ENCODE measurements around the gene TOM1L2.

TOM1L2 gene

GRCh38 chr17:17892731-17893130 lies 79.5 kb downstream of the TOM1L2 start:
- DNase-seq = no peak

GRCh38 chr17:17892009-17892408 lies 80.2 kb downstream of the TOM1L2 start:
- DNase-seq = peak; percentile 90

GRCh38 chr17:17890773-17891759 lies 81.1 kb downstream of the TOM1L2 start:
- peak; percentile 76 for DNase-seq

- no peak for DNase-seq
Observed at GRCh38 chr17:17889922-17890321, 82.3 kb downstream of the TOM1L2 start.

DNA sequence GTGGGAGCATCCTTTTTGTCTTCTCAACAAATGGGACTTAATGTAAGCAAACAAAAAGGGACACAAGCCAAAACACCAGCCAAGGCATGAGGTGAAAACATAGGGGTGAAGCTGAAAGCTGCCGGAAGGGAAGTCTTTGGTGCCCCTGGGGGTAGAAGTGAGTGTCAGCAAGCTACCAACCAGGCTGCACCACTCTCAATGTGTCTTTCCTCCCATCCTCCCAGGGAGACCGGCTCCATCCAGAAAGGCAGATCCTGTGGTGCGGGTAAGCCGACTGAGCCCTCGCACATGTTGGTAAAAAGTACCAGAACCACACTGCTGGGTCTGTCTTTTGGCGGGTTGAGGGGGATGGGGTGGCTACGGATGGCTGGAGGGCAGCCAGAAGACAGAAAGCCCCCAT lies 83.4 kb downstream of the TOM1L2 start:
- no peak for DNase-seq

DNA sequence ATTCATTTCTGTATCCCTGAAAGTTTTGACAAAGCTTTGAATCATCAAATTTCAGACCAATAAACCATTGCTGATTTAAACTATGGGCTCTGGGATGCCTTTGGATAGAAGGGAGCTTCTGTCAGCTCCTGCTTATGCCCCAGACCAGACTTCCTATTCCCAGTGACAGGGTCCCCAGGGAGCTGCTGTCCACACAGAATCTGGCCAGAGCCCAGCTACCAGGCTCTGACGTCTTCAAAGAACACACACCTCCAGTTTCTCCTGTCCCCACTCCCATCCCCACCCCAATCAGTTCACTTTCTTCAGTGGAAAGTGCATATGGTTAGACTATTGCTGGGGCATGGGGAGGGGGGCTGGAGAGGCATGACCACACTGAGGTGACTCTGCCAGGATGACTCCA lies 83.8 kb downstream of the TOM1L2 start:
- no peak for DNase-seq

GRCh38 chr17:17887752-17888304 lies 84.4 kb downstream of the TOM1L2 start:
- no peak for DNase-seq

GRCh38 chr17:17886726-17887125 lies 85.5 kb downstream of the TOM1L2 start:
- DNase-seq = peak; percentile 46

GRCh38 chr17:17886226-17886625 lies 86.0 kb downstream of the TOM1L2 start:
- peak; percentile 17 for DNase-seq

- no peak for DNase-seq
Observed at GRCh38 chr17:17884391-17885357, 87.5 kb downstream of the TOM1L2 start.

DNA sequence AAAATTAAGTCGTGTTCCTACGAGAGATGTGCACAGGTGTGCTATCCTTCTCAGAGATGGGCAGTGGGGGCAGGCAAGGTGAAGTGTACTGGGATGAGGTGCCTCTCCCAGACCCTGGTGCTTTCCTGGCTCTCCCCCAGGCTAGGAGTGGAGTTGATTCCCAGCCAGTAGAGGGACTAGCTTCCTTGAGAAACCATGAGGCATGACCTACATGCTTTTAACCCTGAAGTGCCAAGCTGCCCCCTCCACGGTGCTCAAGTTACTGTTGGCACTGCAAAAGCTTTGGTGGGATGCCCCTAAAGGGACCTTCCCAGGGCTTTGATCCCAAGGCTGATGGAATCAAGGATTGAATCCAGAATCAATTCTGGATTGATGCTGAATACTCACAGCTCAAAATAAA lies 88.4 kb downstream of the TOM1L2 start:
- DNase-seq = no peak

DNA sequence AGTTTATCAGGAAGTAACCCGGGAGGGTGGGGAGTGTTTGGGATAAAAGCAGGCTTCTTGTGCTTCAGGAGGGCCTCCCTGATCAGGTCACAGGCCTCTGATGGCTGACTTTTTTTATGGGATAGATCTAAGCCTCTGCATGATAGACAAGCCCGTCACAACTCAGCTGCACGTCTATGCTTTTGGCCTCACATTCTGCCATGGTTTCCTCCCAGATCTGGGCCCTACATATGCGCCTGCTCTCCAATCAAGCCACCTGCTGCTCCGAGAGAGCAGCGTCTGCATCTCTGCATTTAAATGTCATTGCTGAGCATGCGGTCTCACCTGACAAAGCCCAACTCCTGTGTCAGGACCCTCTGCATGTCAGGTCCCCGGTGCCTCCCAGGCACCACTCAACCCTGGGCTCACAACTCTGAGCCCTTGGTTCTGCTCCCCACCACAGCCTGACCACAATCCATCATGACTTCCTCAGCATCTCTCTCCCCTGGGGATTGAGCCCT lies 90.1 kb downstream of the TOM1L2 start:
- DNase-seq = no peak

DNA sequence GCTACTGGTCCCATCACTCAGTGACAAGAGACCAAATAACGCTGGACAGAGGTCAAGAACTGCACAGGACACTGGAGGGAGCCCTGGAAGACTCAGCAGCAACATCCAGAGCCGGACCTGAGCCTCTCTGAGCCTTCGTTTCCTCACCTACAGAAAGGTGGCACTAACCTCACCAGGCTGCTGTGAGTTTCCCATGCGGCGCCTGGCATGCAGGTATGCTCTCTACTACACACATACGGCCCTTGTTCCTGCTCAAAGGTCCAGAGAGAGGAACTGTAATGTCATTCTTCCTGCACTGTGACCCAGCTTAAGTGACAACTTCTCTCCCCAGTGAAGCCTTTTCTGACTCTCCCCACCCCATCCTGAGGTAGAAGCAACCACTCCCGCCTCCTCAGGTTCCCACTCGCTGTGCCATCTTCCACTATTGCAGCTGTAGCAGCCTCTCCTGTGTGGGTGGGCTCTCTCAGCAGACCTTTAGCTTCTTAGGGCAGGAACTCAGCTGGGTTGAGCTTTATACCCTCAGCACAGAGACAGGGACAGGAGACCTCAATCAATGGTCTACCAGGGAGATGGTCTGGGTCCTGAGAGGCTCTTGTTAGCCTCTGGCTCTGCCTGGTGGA lies 91.5 kb downstream of the TOM1L2 start:
- DNase-seq = no peak

GRCh38 chr17:17877529-17878358 lies 94.5 kb downstream of the TOM1L2 start:
- peak; percentile 58 for DNase-seq

DNA sequence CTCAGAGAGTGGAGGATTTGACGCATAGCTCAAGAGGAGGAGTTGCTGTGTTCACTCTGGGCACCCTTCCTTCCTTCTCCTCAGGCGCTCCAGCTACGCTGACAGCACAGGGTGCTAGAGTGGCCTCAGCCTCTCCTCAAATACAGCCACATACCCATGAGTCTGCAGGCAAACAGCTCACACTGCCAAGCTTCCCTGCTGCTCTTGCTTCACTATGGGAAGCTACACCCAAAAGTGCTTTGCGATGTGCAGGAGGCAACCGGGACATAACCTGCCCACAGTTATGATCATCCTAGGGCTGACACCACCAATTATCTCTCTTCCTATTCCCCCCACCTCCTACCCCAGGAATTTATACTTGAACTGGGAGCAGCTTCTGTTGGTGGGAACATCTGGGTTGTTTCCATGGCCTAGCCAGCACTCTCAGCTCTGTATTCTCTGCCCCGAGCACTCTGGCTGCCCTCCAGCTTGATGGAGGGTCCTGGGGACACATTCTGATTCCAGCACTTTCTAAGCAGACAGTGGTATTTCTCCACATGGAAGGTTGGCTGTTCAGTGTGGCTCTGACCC lies 95.2 kb downstream of the TOM1L2 start:
- DNase-seq = no peak

DNA sequence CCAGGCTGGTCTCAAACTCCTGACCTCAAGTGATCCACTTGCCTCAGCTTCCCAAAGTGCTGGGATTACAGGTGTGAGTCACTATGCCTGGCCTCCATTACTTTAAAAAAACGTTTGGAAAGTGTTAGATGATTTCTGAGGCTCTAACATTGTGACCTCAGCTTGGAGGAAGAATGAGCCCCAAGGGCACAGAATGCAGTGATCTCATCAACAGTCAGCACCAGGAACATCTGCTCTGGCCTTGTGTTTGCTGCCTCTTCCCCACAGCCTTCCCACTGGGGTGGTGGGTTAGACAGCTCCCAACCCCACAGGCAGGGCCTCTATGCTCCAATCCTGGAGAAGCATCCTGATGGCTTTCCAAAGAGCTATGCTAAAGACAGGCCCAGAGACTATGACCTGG lies 97.7 kb downstream of the TOM1L2 start:
- DNase-seq = no peak

DNA sequence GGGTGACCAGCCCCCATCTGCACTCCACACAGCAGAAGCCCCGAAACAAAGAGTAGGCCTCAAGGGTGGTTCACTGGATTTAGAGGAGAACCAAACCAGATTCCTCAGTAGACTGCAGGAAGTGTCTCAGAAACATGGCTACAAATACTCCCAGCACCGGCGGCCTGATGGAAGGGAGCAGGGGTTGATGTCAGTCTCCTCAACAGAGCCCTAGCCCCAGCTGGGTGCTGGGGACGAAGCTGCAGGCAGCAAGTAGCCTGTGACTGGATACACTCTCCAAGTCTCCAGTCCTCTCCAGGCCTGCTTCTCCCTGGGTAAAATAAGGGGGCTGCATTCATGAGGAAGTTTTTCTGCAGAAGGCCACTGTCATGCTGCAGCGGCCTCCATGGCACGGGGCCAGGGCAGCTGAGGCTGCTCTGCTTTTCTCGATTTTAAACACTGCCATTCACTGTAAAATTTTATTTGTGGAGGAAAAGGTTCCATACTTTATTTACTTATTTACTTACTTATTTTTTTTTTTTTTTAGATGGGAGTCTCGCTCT lies 98.7 kb downstream of the TOM1L2 start:
- no peak for DNase-seq

- no peak for DNase-seq
Observed at GRCh38 chr17:17872547-17873345, 99.5 kb downstream of the TOM1L2 start.

GRCh38 chr17:17871913-17872312 lies 100.3 kb downstream of the TOM1L2 start:
- DNase-seq = no peak

DNA sequence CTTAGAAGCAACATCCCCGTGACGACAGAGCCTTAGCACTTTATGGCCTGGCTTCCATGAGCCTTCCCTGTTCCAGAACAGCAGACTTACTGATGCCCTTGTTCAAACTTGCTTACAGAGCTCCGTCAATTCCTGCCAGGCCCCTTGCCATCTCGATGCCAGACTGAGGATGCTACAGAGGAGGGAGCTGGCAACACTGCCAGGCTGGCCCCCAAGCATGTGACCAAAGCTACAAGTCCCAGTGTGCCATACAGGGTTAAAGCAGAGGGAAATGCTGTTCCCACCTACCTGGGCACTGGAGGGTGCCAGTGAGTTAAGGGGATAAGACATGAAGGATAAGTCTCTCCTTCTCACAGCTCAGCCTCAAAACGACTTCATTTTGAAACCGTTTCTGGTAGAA lies 102.0 kb downstream of the TOM1L2 start:
- DNase-seq = no peak

All from NCI-H510A treated with DMSO at 0.1 percent for 48 hours (cell line).